ENCODE measurements around the gene PFAS.

Gene PFAS

GRCh38 chr17:8300627-8301242, 51.6 kb downstream of the PFAS start:
- peak; percentile 45 to 73 for DNase-seq

- DNase-seq = no peak
Measured at GRCh38 chr17:8310601-8311123, 61.6 kb downstream of the PFAS start.

GRCh38 chr17:8311131-8311790, 62.2 kb downstream of the PFAS start:
- DNase-seq = no peak

GRCh38 chr17:8312251-8312650, 63.2 kb downstream of the PFAS start:
- DNase-seq = no peak

GRCh38 chr17:8312726-8313600, 63.9 kb downstream of the PFAS start:
- DNase-seq = no peak

- no peak for DNase-seq
Measured at GRCh38 chr17:8314797-8315763, 66.0 kb downstream of the PFAS start.

- DNase-seq = peak in 1 of 2 experiments; percentile 41
Measured at GRCh38 chr17:8315764-8316217, 66.7 kb downstream of the PFAS start.

- no peak for DNase-seq
Measured at GRCh38 chr17:8318010-8318935, 69.2 kb downstream of the PFAS start.
